GM12878 (cell line): ENCODE measurements around the gene LAD1. TPM values are rescaled to one million over a fixed set of nuclear protein-coding genes. Genes with fewer than 3 reads are reported as not detected.

ENCODE experiments used
- ATAC-seq: fragments of 200-7000 bp; cut with Tn5 transposase; 3 replicates; pipeline ENCODE4 v1.9.1; 2020; ENCODE audit warnings: mild to moderate bottlenecking, moderate library complexity
- BruUV-seq: library from RNA; stranded (reverse); fragments of 400-500 nt; replicated peaks from 2 replicates; lab custom pipeline; 2021; lab: Mats Ljungman, UMichigan
- CTCF ChIA-PET: fragments of 300-600 bp; sonication (Branson Sonifier 250); formaldehyde crosslinking; extraction: SDS; loops from one replicate; lab custom pipeline; 2021; ENCODE audit warnings: inconsistent platforms; lab: Yijun Ruan, JAX
- POLR2A ChIA-PET: fragments of 350-600 bp; formaldehyde crosslinking; extraction: SDS; loops from one replicate; lab custom pipeline; 2021; ENCODE audit warnings: inconsistent platforms; lab: Charles Lee
- RAD21 ChIA-PET: fragments of 300-600 bp; sonication (Branson Sonifier 250); formaldehyde crosslinking; loops from one replicate; lab custom pipeline; 2023; ENCODE audit warnings: antibody characterized with exemption; ENCODE audit not compliant: unreplicated experiment; lab: Charles Lee
- SMC1A ChIA-PET: fragments of 300-600 bp; sonication (Branson Sonifier 250); formaldehyde crosslinking; loops from one replicate; lab custom pipeline; 2023; ENCODE audit not compliant: unreplicated experiment, uncharacterized antibody; lab: Charles Lee
- DNase-seq: peaks from one replicate; pipeline ENCODE4 v3.0.0-alpha.2; 2011; ENCODE audit warnings: low read depth, low spot score
- FAIRE-seq: peaks from 3 replicates; lab custom pipeline; 2011; peaks lifted over from hg19 to GRCh38; lab: Jason Lieb, UNC
- H2AFZ ChIP-seq: 2 replicates; pipeline ENCODE4 v1.6.0; 2011; ENCODE audit warnings: low read depth, low read length, control low read depth; ENCODE audit not compliant: control insufficient read depth
- H3K27ac ChIP-seq: 2 replicates; pipeline ENCODE4 v1.5.1; 2011; ENCODE audit warnings: control low read depth; ENCODE audit not compliant: control insufficient read depth, insufficient read depth
- H3K27me3 ChIP-seq, 2 experiments: replicated peaks in 1 of 2; 2 replicates each; pipeline versions ENCODE4 v1.6.0 to v1.6.1; 2011; ENCODE audit warnings: low read length in 1 of 2; ENCODE audit not compliant: control insufficient read depth in 2 of 2, insufficient read depth in 2 of 2
- H3K36me3 ChIP-seq, 2 experiments: 2 replicates each; pipeline ENCODE4 v1.5.1; 2011; ENCODE audit warnings: low read length in 1 of 2; ENCODE audit not compliant: control insufficient read depth in 2 of 2, insufficient read depth in 2 of 2
- H3K4me1 ChIP-seq: 2 replicates; pipeline ENCODE4 v1.6.1; 2011; ENCODE audit warnings: mild to moderate bottlenecking, low read length, moderate library complexity, mixed read lengths; ENCODE audit not compliant: control insufficient read depth, insufficient read depth
- H3K4me2 ChIP-seq: 2 replicates; pipeline ENCODE4 v1.6.0; 2011; ENCODE audit warnings: control low read depth; ENCODE audit not compliant: control insufficient read depth, insufficient read depth
- H3K4me3 ChIP-seq: fragments of 200-600 bp; sonication (generic); 2 replicates; pipeline ENCODE4 v1.5.1; 2016
- H3K79me2 ChIP-seq: 2 replicates; pipeline ENCODE4 v1.6.0; 2011; ENCODE audit warnings: low read length; ENCODE audit not compliant: control insufficient read depth, insufficient read depth
- H3K9ac ChIP-seq: 2 replicates; pipeline ENCODE4 v1.8.0; 2011; ENCODE audit warnings: low read length, control low read depth, mixed read lengths; ENCODE audit not compliant: control insufficient read depth, insufficient read depth
- H3K9me3 ChIP-seq: replicated peaks from 3 replicates; pipeline ENCODE4 v1.5.1; 2011; ENCODE audit warnings: mild to moderate bottlenecking, low read length; ENCODE audit not compliant: control insufficient read depth, insufficient read depth
- H4K20me1 ChIP-seq: 2 replicates; pipeline ENCODE4 v1.6.0; 2011; ENCODE audit not compliant: control insufficient read depth, insufficient read depth
- CBX5 ChIP-seq: sonication (generic); IDR thresholded peaks from 2 replicates; pipeline ENCODE4 v1.6.1; 2016; ENCODE audit warnings: low read depth, moderate library complexity, mild to moderate bottlenecking, inconsistent platforms
- CUX1 ChIP-seq: IDR thresholded peaks from 2 replicates; pipeline ENCODE4 v1.6.1; 2012; ENCODE audit warnings: improper control_type of control experiment, low read depth, low read length; ENCODE audit not compliant: insufficient replicate concordance
- DPF2 ChIP-seq: fragments of 450-650 bp; IDR thresholded peaks from 2 replicates; pipeline ENCODE4 v1.6.1; 2017; ENCODE audit warnings: mild to moderate bottlenecking
- E2F4 ChIP-seq: IDR thresholded peaks from 2 replicates; pipeline ENCODE4 v1.6.1; 2012; ENCODE audit warnings: low read depth, low read length, improper control_type of control experiment
- E2F8 ChIP-seq: fragments of 450-650 bp; IDR thresholded peaks from 2 replicates; pipeline ENCODE4 v1.6.1; 2018; ENCODE audit warnings: mild to moderate bottlenecking, low read depth, moderate library complexity; ENCODE audit not compliant: partially characterized antibody
- GABPA ChIP-seq: IDR thresholded peaks from 2 replicates; pipeline ENCODE4 v1.6.1; 2014; ENCODE audit warnings: antibody characterized with exemption, low read depth, mild to moderate bottlenecking, inconsistent platforms
- HCFC1 ChIP-seq: fragments of 150-350 bp; IDR thresholded peaks from 2 replicates; pipeline ENCODE4 v1.6.1; 2014; ENCODE audit warnings: low read length
- HDAC6 ChIP-seq: fragments of 200-600 bp; sonication (generic); IDR thresholded peaks from one replicate; pipeline ENCODE4 v1.8.0; 2017; ENCODE audit warnings: antibody characterized with exemption; ENCODE audit not compliant: unreplicated experiment
- MEF2A ChIP-seq: IDR thresholded peaks from 2 replicates; pipeline ENCODE4 v1.6.1; 2011; ENCODE audit warnings: low read depth, mild to moderate bottlenecking, low read length, moderate library complexity; ENCODE audit not compliant: insufficient read depth
- MEF2B ChIP-seq: fragments of 450-650 bp; IDR thresholded peaks from 2 replicates; pipeline ENCODE4 v1.6.1; 2018; ENCODE audit warnings: mild to moderate bottlenecking, moderate library complexity; ENCODE audit not compliant: partially characterized antibody, poor library complexity, severe bottlenecking
- RB1 ChIP-seq: fragments of 450-650 bp; formaldehyde crosslinking; IDR thresholded peaks from 2 replicates; pipeline ENCODE4 v1.6.1; 2017; ENCODE audit warnings: mild to moderate bottlenecking, borderline replicate concordance
- RCOR1 ChIP-seq: conservative IDR thresholded peaks from 2 replicates; pipeline ENCODE4 v1.6.1; 2012; ENCODE audit warnings: low read depth, low read length, improper control_type of control experiment
- SP1 ChIP-seq: IDR thresholded peaks from one replicate; pipeline ENCODE4 v1.6.1; 2011; ENCODE audit warnings: low read depth, low read length
- SUPT20H ChIP-seq: IDR thresholded peaks from 2 replicates; pipeline ENCODE4 v1.6.1; 2011; ENCODE audit warnings: low read depth, mild to moderate bottlenecking, low read length, moderate library complexity, borderline replicate concordance; ENCODE audit not compliant: control insufficient read depth
- TARDBP ChIP-seq: IDR thresholded peaks from 2 replicates; pipeline ENCODE4 v1.6.1; 2016; ENCODE audit warnings: borderline replicate concordance
- WGBS: methylation state at CpG from one replicate; pipeline ENCODE4 v1.1.6; 2016; ENCODE audit warnings: low lambda C conversion rate; ENCODE audit not compliant: insufficient replicate concordance, insufficient coverage; ENCODE audit errors: missing lambda C conversion rate; 5-methylcytosine and 5-hydroxymethylcytosine counted together
- in situ Hi-C: fragments of 300-500 bp; cut with MboI; formaldehyde crosslinking; loops from 9 replicates; pipeline ENCODE4 v1.14.3; 2018; ENCODE audit warnings: mixed read lengths
- intact Hi-C: fragments of 100-400 bp; cut with micrococcal nuclease; formaldehyde crosslinking; loops from one replicate; pipeline ENCODE4 v1.14.2; 2022; ENCODE audit not compliant: unreplicated experiment
- polyA plus RNA-seq, 11 experiments: library from polyadenylated mRNA; depleted of rRNA in 4 of 11; unstranded in 6 of 11; stranded (reverse) in 5 of 11; fragments of >200 nt; fragmentation: Nextera tagmentation in 4 of 11; fragmentation: Illumina TruSeq in 1 of 11; extraction: Ambion mirVana in 4 of 11; extraction: Trizol in 1 of 11; gene quantifications; 1 replicate in 1 of 11; 2 replicates in 10 of 11; pipeline versions ENCODE4 v1.2.1 to v1.2.3, GENCODE V29; 2011 to 2016; ENCODE audit warnings: inconsistent platforms in 2 of 11, missing spikeins in 2 of 11, low read depth in 1 of 11
- total RNA-seq, 4 experiments: library from RNA; depleted of rRNA in 3 of 4; stranded (reverse); fragments of >200 nt in 3 of 4; fragmentation: Illumina TruSeq in 1 of 4; extraction: Trizol in 1 of 4; gene quantifications; 2 replicates each; pipeline versions ENCODE4 v1.2.1 to v1.2.3, GENCODE V29; 2013 to 2021

Gene LAD1
- total and polyA plus RNA-seq, 10 of the 15 experiments (the other 5 are each of a cell fraction or from before 2014, with no cell fraction given), result 0.05 to 0.48 (median 0.32) TPM; not detected in 3

DNA sequence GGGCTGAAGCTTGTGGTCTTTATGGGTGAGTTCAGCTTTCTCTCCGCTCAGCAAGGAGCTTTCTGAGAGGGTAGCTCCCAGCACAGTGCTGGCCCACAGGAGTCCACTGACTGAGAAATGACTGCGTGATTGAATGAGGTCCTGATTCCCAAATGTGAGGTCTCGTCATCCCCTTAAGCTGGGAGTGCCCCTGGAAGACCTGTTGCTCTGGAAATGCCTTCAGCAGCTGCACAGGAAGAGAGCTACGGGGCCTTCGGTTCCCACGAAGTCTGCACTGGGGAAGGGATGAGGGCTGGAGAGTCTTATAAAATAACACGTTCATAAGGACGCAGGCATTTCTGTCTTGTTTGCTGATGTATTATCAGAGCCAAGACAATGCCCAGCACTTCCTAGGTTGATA is 35.7 kb downstream of the LAD1 start:
- WGBS, result 27% methylated on average over 8 of the region's 8 CpGs
- DNase-seq (no peak), ATAC-seq (no peak)
- Histone ChIP-seq H3K9ac (no peak overlapping the region), H3K27ac (no peak overlapping the region), H3K27me3 (peaks cover 3 to 6% of the 10 kb centered on the region in 2 experiments)
- SMC1A ChIA-PET, result no interaction called here
- in situ Hi-C loops, result no loop called here
- TF ChIP-seq RB1 (no peak), MEF2B (no peak), E2F4 (no peak), MEF2A (no peak), GABPA (no peak), CBX5 (no peak), SUPT20H (no peak), SP1 (no peak), HCFC1 (no peak), TARDBP (no peak), HDAC6 (no peak), E2F8 (no peak), DPF2 (no peak), CUX1 (no peak), RCOR1 (no peak)
- TF ChIP-seq, all 136 proteins: peak for 0
- ChIA-PET CTCF (interaction anchor here (0.6 to 3.6 kb wide), 12 partner anchors 11 to 421 kb away, joined by 3 to 36 read pairs (median 4); partner anchors contain the start of gene TNNI1), POLR2A (no interaction called here), RAD21 (interaction anchor here (1.3 kb wide), 2 partner anchors 9 to 110 kb away, joined by 3 to 4 read pairs; no protein-coding TSS in a partner anchor)
- H3K4me3 ChIP-seq, result no peak overlapping the region
- H3K4me1 ChIP-seq, result no peaks in the 10 kb centered on the region
- no peaks in the 10 kb centered on the region for H3K79me2 ChIP-seq
- BruUV-seq, result no TSS peak
- H2AFZ ChIP-seq, result no peak overlapping the region
- no peak overlapping the region for H3K4me2 ChIP-seq
- H4K20me1 ChIP-seq, result no peaks in the 10 kb centered on the region
- no peaks in the 10 kb centered on the region for H3K9me3 ChIP-seq
- intact Hi-C loops, result loop anchor here (10.0 kb wide), 1 partner anchor 279 kb away; no protein-coding TSS in a partner anchor
- H3K36me3 ChIP-seq, result no peaks in the 10 kb centered on the region
- FAIRE-seq, result no peak
